Effector memory CD8-positive, alpha-beta T cell (primary cell): ENCODE measurements around the gene LRRC71.
A peak's percentile ranks its signal among the peaks of the same experiment; 100 is the strongest.

ENCODE experiments used
- ATAC-seq: fragments of 150-1000 bp; cut with Tn5 transposase; replicated peaks from 2 replicates; pipeline ENCODE4 v1.10.0; 2021; ENCODE audit warnings: mild to moderate bottlenecking, moderate library complexity
- DNase-seq, 3 experiments: peaks; one replicate each; pipeline ENCODE4 v3.0.0; 2021
- H3K27ac Mint-ChIP-seq, 2 donors: one replicate each; pipeline ENCODE4 v1.8.0; 2022; ENCODE audit warnings: mild to moderate bottlenecking in 2 of 2, mixed read lengths in 2 of 2, moderate library complexity in 2 of 2
- H3K27me3 Mint-ChIP-seq, 2 donors: one replicate each; pipeline ENCODE4 v1.8.0; 2022; ENCODE audit warnings: mixed read lengths in 2 of 2
- H3K36me3 Mint-ChIP-seq: one replicate; pipeline ENCODE4 v1.8.0; 2022; ENCODE audit warnings: mild to moderate bottlenecking, moderate library complexity, mixed read lengths; ENCODE audit not compliant: insufficient read depth
- H3K4me1 Mint-ChIP-seq, 2 donors: one replicate each; pipeline ENCODE4 v1.8.0; 2022; ENCODE audit warnings: low read depth in 2 of 2, mixed read lengths in 2 of 2
- H3K4me3 Mint-ChIP-seq, 2 donors: one replicate each; pipeline ENCODE4 v1.8.0; 2022; ENCODE audit warnings: mild to moderate bottlenecking in 2 of 2, mixed read lengths in 2 of 2, moderate library complexity in 2 of 2
- H3K9me3 Mint-ChIP-seq, 2 donors: one replicate each; pipeline ENCODE4 v1.8.0; 2022; ENCODE audit warnings: mixed read lengths in 2 of 2

LRRC71 gene

GRCh38 chr1:156904187-156904959 lies 16.1 kb upstream of the LRRC71 start:
- DNase-seq (no peak), ATAC-seq (no peak)
- H3K4me3 Mint-ChIP-seq: no peak overlapping the region
- no peak overlapping the region for H3K27ac Mint-ChIP-seq
- no peaks in the 10 kb centered on the region for H3K9me3 Mint-ChIP-seq
- peaks cover 0 to 1% of the 10 kb centered on the region in 2 donors for H3K4me1 Mint-ChIP-seq
- no peaks in the 10 kb centered on the region for H3K36me3 Mint-ChIP-seq
- H3K27me3 Mint-ChIP-seq: peaks cover 57 to 69% of the 10 kb centered on the region in 2 donors

GRCh38 chr1:156905176-156905575 lies 15.3 kb upstream of the LRRC71 start:
- Mint-ChIP-seq H3K4me1 (peaks cover 0 to 1% of the 10 kb centered on the region in 2 donors), H3K27ac (no peak overlapping the region), H3K27me3 (peaks cover 52 to 64% of the 10 kb centered on the region in 2 donors), H3K4me3 (no peak overlapping the region), H3K36me3 (no peaks in the 10 kb centered on the region), H3K9me3 (no peaks in the 10 kb centered on the region)
- DNase-seq (no peak), ATAC-seq (no peak)

GRCh38 chr1:156905651-156906050 lies 14.8 kb upstream of the LRRC71 start:
- H3K36me3 Mint-ChIP-seq: no peaks in the 10 kb centered on the region
- peaks cover 0 to 4% of the 10 kb centered on the region in 2 donors for H3K4me1 Mint-ChIP-seq
- ATAC-seq (no peak), DNase-seq (no peak)
- peaks cover 53 to 64% of the 10 kb centered on the region in 2 donors for H3K27me3 Mint-ChIP-seq
- no peak overlapping the region for H3K27ac Mint-ChIP-seq
- H3K4me3 Mint-ChIP-seq: no peak overlapping the region
- H3K9me3 Mint-ChIP-seq: no peaks in the 10 kb centered on the region

GRCh38 chr1:156906206-156906906 lies 14.1 kb upstream of the LRRC71 start:
- no peak overlapping the region for H3K27ac Mint-ChIP-seq
- ATAC-seq (no peak), DNase-seq (no peak)
- H3K27me3 Mint-ChIP-seq: peaks cover 54 to 61% of the 10 kb centered on the region in 2 donors
- H3K36me3 Mint-ChIP-seq: no peaks in the 10 kb centered on the region
- H3K4me1 Mint-ChIP-seq: peaks cover 4% of the 10 kb centered on the region in 2 donors
- H3K9me3 Mint-ChIP-seq: no peaks in the 10 kb centered on the region
- H3K4me3 Mint-ChIP-seq: no peak overlapping the region

GRCh38 chr1:156908541-156908940 lies 11.9 kb upstream of the LRRC71 start:
- Mint-ChIP-seq H3K27me3 (peaks cover 42 to 70% of the 10 kb centered on the region in 2 donors), H3K9me3 (no peaks in the 10 kb centered on the region), H3K36me3 (no peaks in the 10 kb centered on the region), H3K4me1 (peaks cover 4% of the 10 kb centered on the region in 2 donors), H3K27ac (no peak overlapping the region), H3K4me3 (no peak overlapping the region)
- ATAC-seq (no peak), DNase-seq (no peak)

GRCh38 chr1:156908955-156909354 lies 11.5 kb upstream of the LRRC71 start:
- no peak for ATAC-seq
- H3K4me1 Mint-ChIP-seq: peaks cover 4% of the 10 kb centered on the region in 2 donors
- H3K27ac Mint-ChIP-seq: no peak overlapping the region
- H3K27me3 Mint-ChIP-seq: peaks cover 42 to 74% of the 10 kb centered on the region in 2 donors
- DNase-seq: no peak
- H3K36me3 Mint-ChIP-seq: no peaks in the 10 kb centered on the region
- H3K9me3 Mint-ChIP-seq: no peaks in the 10 kb centered on the region
- no peak overlapping the region for H3K4me3 Mint-ChIP-seq

GRCh38 chr1:156909671-156910070 lies 10.8 kb upstream of the LRRC71 start:
- no peaks in the 10 kb centered on the region for H3K36me3 Mint-ChIP-seq
- H3K9me3 Mint-ChIP-seq: no peaks in the 10 kb centered on the region
- peaks cover 4% of the 10 kb centered on the region in 2 donors for H3K4me1 Mint-ChIP-seq
- no peak for DNase-seq
- no peak for ATAC-seq
- H3K27ac Mint-ChIP-seq: no peak overlapping the region
- H3K27me3 Mint-ChIP-seq: peaks cover 46 to 81% of the 10 kb centered on the region in 2 donors
- no peak overlapping the region for H3K4me3 Mint-ChIP-seq

- H3K4me1 Mint-ChIP-seq: peaks cover 4% of the 10 kb centered on the region in 2 donors
- H3K9me3 Mint-ChIP-seq: no peaks in the 10 kb centered on the region
- no peaks in the 10 kb centered on the region for H3K36me3 Mint-ChIP-seq
- peak; percentile 56 for ATAC-seq
- DNase-seq: peak; percentile 32 to 39 (median 36)
- H3K27me3 Mint-ChIP-seq: peaks cover 52 to 84% of the 10 kb centered on the region in 2 donors
- peak overlapping the region in 1 of 2 donors; percentile 24 for H3K27ac Mint-ChIP-seq
- no peak overlapping the region for H3K4me3 Mint-ChIP-seq
These were observed 10.1 kb upstream of the LRRC71 start for GRCh38 chr1:156910309-156910782.

- Mint-ChIP-seq H3K27ac (no peak overlapping the region), H3K4me1 (peaks cover 4% of the 10 kb centered on the region in 2 donors), H3K9me3 (no peaks in the 10 kb centered on the region), H3K27me3 (peaks cover 52 to 84% of the 10 kb centered on the region in 2 donors), H3K36me3 (no peaks in the 10 kb centered on the region), H3K4me3 (no peak overlapping the region)
- DNase-seq (no peak), ATAC-seq (no peak)
These were observed 8.7 kb upstream of the LRRC71 start for GRCh38 chr1:156911577-156912298.

GRCh38 chr1:156912310-156912709 lies 8.1 kb upstream of the LRRC71 start:
- Mint-ChIP-seq H3K4me3 (no peak overlapping the region), H3K9me3 (no peaks in the 10 kb centered on the region), H3K36me3 (no peaks in the 10 kb centered on the region), H3K4me1 (peaks cover 3 to 4% of the 10 kb centered on the region in 2 donors), H3K27ac (no peak overlapping the region), H3K27me3 (peaks cover 50 to 84% of the 10 kb centered on the region in 2 donors)
- ATAC-seq (no peak), DNase-seq (no peak)

GRCh38 chr1:156912861-156913808 lies 7.3 kb upstream of the LRRC71 start:
- ATAC-seq: no peak
- Mint-ChIP-seq H3K27ac (no peak overlapping the region), H3K27me3 (peaks cover 50 to 87% of the 10 kb centered on the region in 2 donors), H3K9me3 (no peaks in the 10 kb centered on the region), H3K4me3 (no peak overlapping the region), H3K4me1 (peaks cover 3 to 4% of the 10 kb centered on the region in 2 donors), H3K36me3 (no peaks in the 10 kb centered on the region)
- DNase-seq: no peak

GRCh38 chr1:156913809-156914387 lies 6.5 kb upstream of the LRRC71 start:
- H3K9me3 Mint-ChIP-seq: no peaks in the 10 kb centered on the region
- no peak overlapping the region for H3K27ac Mint-ChIP-seq
- H3K27me3 Mint-ChIP-seq: peaks cover 52 to 89% of the 10 kb centered on the region in 2 donors
- no peak overlapping the region for H3K4me3 Mint-ChIP-seq
- H3K36me3 Mint-ChIP-seq: no peaks in the 10 kb centered on the region
- DNase-seq (no peak), ATAC-seq (no peak)
- H3K4me1 Mint-ChIP-seq: peaks cover 3 to 4% of the 10 kb centered on the region in 2 donors
